ENCODE results near the gene RAMP1. TPM values are rescaled to one million over a fixed set of nuclear protein-coding genes. Genes with fewer than 3 reads are reported as not detected.
A peak's percentile ranks its signal among the peaks of the same experiment; 100 is the strongest.

The RAMP1 gene
- total and polyA plus RNA-seq, 9 donors, result 1.8 to 62.5 (median 29.4) TPM

- no peak for TF ChIP-seq POLR2A (IDR thresholded peaks at IDR 0.05)
- no peak for TF ChIP-seq CTCF (IDR thresholded peaks at IDR 0.05)
- TF ChIP-seq EP300 (IDR thresholded peaks at IDR 0.05), result no peak
- intact Hi-C loops (cut with DNase I), result no loop called here
- whole genome bisulfite sequencing, 3 donors, result 89 to 96% (median 92%) methylated on average over 13 to 19 of the region's 19 CpGs
- Histone ChIP-seq H3K4me1 (ENCODE audit: insufficient read depth) (peaks cover 14% of the 10 kb centered on the region), H3K9me3 (no peaks in the 10 kb centered on the region), H3K4me3 (no peak overlapping the region), H3K36me3 (no peaks in the 10 kb centered on the region), H3K27me3 (no peaks in the 10 kb centered on the region), H3K27ac (no peak overlapping the region)
- peak in 1 of 5 donors; percentile 36 for DNase-seq
These were observed 12.9 kb downstream of the RAMP1 start for GRCh38 chr2:237872178-237872887.

- Histone ChIP-seq H3K4me3 (no peak overlapping the region), H3K36me3 (no peaks in the 10 kb centered on the region), H3K4me1 (ENCODE audit: insufficient read depth) (peaks cover 14% of the 10 kb centered on the region), H3K9me3 (no peaks in the 10 kb centered on the region), H3K27me3 (no peaks in the 10 kb centered on the region), H3K27ac (peak overlapping the region in 1 of 2 donors; percentile 37)
- TF ChIP-seq POLR2A (IDR thresholded peaks at IDR 0.05) (no peak), EP300 (IDR thresholded peaks at IDR 0.05) (no peak), CTCF (IDR thresholded peaks at IDR 0.05) (no peak)
- 27 to 30% (median 28%) methylated on average over 11 of the region's 11 CpGs for WGBS, 3 donors
- intact Hi-C loops (cut with DNase I), result no loop called here
- peak in 1 of 5 donors; percentile 40 for DNase-seq
These were observed 14.0 kb downstream of the RAMP1 start for GRCh38 chr2:237873421-237873831.

GRCh38 chr2:237873897-237874551 lies 14.6 kb downstream of the RAMP1 start:
- H3K9me3 ChIP-seq, result no peaks in the 10 kb centered on the region
- DNase-seq, result peak; percentile 28 to 67 (median 50)
- peak overlapping the region in 1 of 2 donors; percentile 37 for H3K27ac ChIP-seq
- no peaks in the 10 kb centered on the region for H3K27me3 ChIP-seq
- no peak overlapping the region for H3K4me3 ChIP-seq
- no peak for TF ChIP-seq POLR2A (IDR thresholded peaks at IDR 0.05)
- no peak for TF ChIP-seq CTCF (IDR thresholded peaks at IDR 0.05)
- TF ChIP-seq EP300 (IDR thresholded peaks at IDR 0.05), result no peak
- no peaks in the 10 kb centered on the region for H3K36me3 ChIP-seq
- 78 to 81% (median 80%) methylated on average over 14 of the region's 14 CpGs for WGBS, 3 donors
- intact Hi-C loops (cut with DNase I), result no loop called here
- peaks cover 14% of the 10 kb centered on the region for H3K4me1 ChIP-seq (ENCODE audit: insufficient read depth)

GRCh38 chr2:237874585-237875161 lies 15.2 kb downstream of the RAMP1 start:
- peak in 2 of 5 donors; percentile 21 to 39 for DNase-seq
- 72 to 86% (median 81%) methylated on average over 7 of the region's 7 CpGs for whole genome bisulfite sequencing, 3 donors
- Histone ChIP-seq H3K27ac (no peak overlapping the region), H3K36me3 (no peaks in the 10 kb centered on the region), H3K4me3 (no peak overlapping the region), H3K27me3 (no peaks in the 10 kb centered on the region), H3K9me3 (no peaks in the 10 kb centered on the region), H3K4me1 (ENCODE audit: insufficient read depth) (peaks cover 14% of the 10 kb centered on the region)
- intact Hi-C loops (cut with DNase I), result no loop called here
- TF ChIP-seq CTCF (IDR thresholded peaks at IDR 0.05) (no peak), EP300 (IDR thresholded peaks at IDR 0.05) (no peak), POLR2A (IDR thresholded peaks at IDR 0.05) (no peak)
